Heart left ventricle (tissue), 16 donors: ENCODE data around the gene RAB40C. TPM values are rescaled to one million over a fixed set of nuclear protein-coding genes. Genes with fewer than 3 reads are reported as not detected.

Experiments used
- ATAC-seq, 4 donors: fragments of 200-7000 bp; cut with Tn5 transposase; one replicate each; pipeline ENCODE4 v1.9.1; 2020 to 2022; ENCODE audit warnings: moderate library complexity in 4 of 4, mild to moderate bottlenecking in 3 of 4, moderate number of reproducible peaks in 1 of 4
- DNase-seq, 5 donors: peaks; one replicate each; pipeline ENCODE4 v3.0.0-alpha.2; 2020
- H3K27ac ChIP-seq, 12 donors: fragments of 200-600 bp; sonication (generic) in 4 of 12; one replicate each; pipeline versions ENCODE4 v1.5.0 to v1.8.0; 2016 to 2022; ENCODE audit warnings: mild to moderate bottlenecking in 2 of 12
- H3K27me3 ChIP-seq, 9 donors: fragments of 200-600 bp; sonication (generic) in 2 of 9; one replicate each; pipeline versions ENCODE4 v1.5.1 to v1.8.0; 2016 to 2022; ENCODE audit warnings: mild to moderate bottlenecking in 3 of 9
- H3K36me3 ChIP-seq, 9 donors: fragments of 200-600 bp; sonication (generic) in 2 of 9; one replicate each; pipeline versions ENCODE4 v1.5.0 to v1.8.0; 2018 to 2022; ENCODE audit warnings: mild to moderate bottlenecking in 2 of 9
- H3K4me1 ChIP-seq, 12 donors: fragments of 200-600 bp; sonication (generic) in 4 of 12; one replicate each; pipeline versions ENCODE4 v1.5.0 to v1.8.0; 2016 to 2022; ENCODE audit warnings: mild to moderate bottlenecking in 3 of 12
- H3K4me3 ChIP-seq, 12 donors: fragments of 200-600 bp; sonication (generic) in 4 of 12; one replicate each; pipeline versions ENCODE4 v1.5.0 to v1.8.0; 2017 to 2022; ENCODE audit warnings: mild to moderate bottlenecking in 9 of 12, moderate library complexity in 4 of 12
- H3K9me3 ChIP-seq, 12 donors: fragments of 200-600 bp; sonication (generic) in 4 of 12; one replicate each; pipeline versions ENCODE4 v1.5.0 to v1.8.0; 2016 to 2022; ENCODE audit warnings: mild to moderate bottlenecking in 1 of 12
- POLR2A ChIP-seq, 2 donors: fragments of 450-650 bp; IDR thresholded peaks; one replicate each; pipeline ENCODE4 v1.6.1; 2017; ENCODE audit warnings: antibody characterized with exemption in 2 of 2, mild to moderate bottlenecking in 2 of 2, moderate library complexity in 2 of 2
- WGBS, 4 donors: extraction: QIAGEN DNeasy Blood & Tissue Kit in 2 of 4; methylation state at CpG; one replicate each; pipeline versions ENCODE4 v1.1.5 to v1.1.7; 2013 to 2018; 5-methylcytosine and 5-hydroxymethylcytosine counted together
- intact Hi-C, 10 donors: fragments of 100-400 bp; cut with DNase I; formaldehyde crosslinking; loops; one replicate each; pipeline versions ENCODE4 v1.11.1 to v1.14.2; 2022
- polyA plus RNA-seq, 2 donors: library from polyadenylated mRNA; stranded (reverse); fragments of 200-250 nt; gene quantifications; one replicate each; pipeline ENCODE4 v1.2.3, GENCODE V29; 2013
- total RNA-seq, 9 donors: library from RNA; depleted of rRNA in 2 of 9; stranded (reverse); fragments of >200 nt in 2 of 9; fragmentation: NEBNext Ultra II Directional in 3 of 9; extraction: Animal tissue kit (Norgen Biotek cat#: 25700) in 3 of 9; gene quantifications; one replicate each; pipeline versions ENCODE4 v1.1.0 to v1.2.4, GENCODE V29; 2016 to 2023
- TF ChIP-seq, protein P1 (sequence below), 12 donors: fragments of 200-600 bp; sonication (generic) in 4 of 12; IDR thresholded peaks; one replicate each; pipeline versions ENCODE4 v1.5.0 to v1.8.0; 2018 to 2022; ENCODE audit warnings: antibody characterized with exemption in 12 of 12, mild to moderate bottlenecking in 5 of 12
- donor health status: ischemic (EF 13 %, LVEDD 7.1; RV severe dilation, severe dysfunction).
- donor health status: healthy with polysubstance abuse.
- donor health status: DM: no; HTN: yes; CAD: no.
- donor health status: DM: no; HTN: no; CAD: no.
- donor health status: ischemic (EF 25% LVEDD 6.9; RV normal size, moderate dysfunction).
- donor health status: ischemic (EF 25% LVEDD 5.7; RV mildly dilated, moderate dysfunction).
- donor health status: healthy.
- donor health status: DM: yes; HTN: yes; CAD: no.
- donor health status: ischemic (EF 35%, LVEDD 5.7; RV mildly dilated, moderate dysfunction).
- donor health status: nonischemic (EF 11% LVEDD 7.7; RV severe dilation, severe dysfunction).
- donor health status: DM: yes; HTN: yes; CAD: no.
- donor health status: PGD.
- donor health status: ischemic (EF 29% LVEDD 5.4; RV normal size, mild dysfunction).
- donor health status: nonischemic (EF 23%, LVEDD 6.1; RV moderate dilation, normal function).

The RAB40C gene
- total and polyA plus RNA-seq, 11 donors = 10.2 to 22.0 (median 12.8) TPM

GRCh38 chr16:574021-574760 lies 15.7 kb upstream of the RAB40C start:
- peaks cover 0 to 23% (median 17%) of the 10 kb centered on the region in 9 donors for H3K36me3 ChIP-seq
- peaks cover 0 to 15% (median 8%) of the 10 kb centered on the region in 12 donors for H3K4me1 ChIP-seq
- no peak overlapping the region for H3K4me3 ChIP-seq
- intact Hi-C loops = no loop called here
- no peak for ATAC-seq
- no peaks in the 10 kb centered on the region for H3K27me3 ChIP-seq
- no peak for DNase-seq
- WGBS, 4 donors = 93 to 95% (median 95%) methylated on average over 26 to 46 of the region's 46 CpGs
- H3K9me3 ChIP-seq = no peaks in the 10 kb centered on the region
- no peak overlapping the region for H3K27ac ChIP-seq
- TF ChIP-seq, protein P1, sequence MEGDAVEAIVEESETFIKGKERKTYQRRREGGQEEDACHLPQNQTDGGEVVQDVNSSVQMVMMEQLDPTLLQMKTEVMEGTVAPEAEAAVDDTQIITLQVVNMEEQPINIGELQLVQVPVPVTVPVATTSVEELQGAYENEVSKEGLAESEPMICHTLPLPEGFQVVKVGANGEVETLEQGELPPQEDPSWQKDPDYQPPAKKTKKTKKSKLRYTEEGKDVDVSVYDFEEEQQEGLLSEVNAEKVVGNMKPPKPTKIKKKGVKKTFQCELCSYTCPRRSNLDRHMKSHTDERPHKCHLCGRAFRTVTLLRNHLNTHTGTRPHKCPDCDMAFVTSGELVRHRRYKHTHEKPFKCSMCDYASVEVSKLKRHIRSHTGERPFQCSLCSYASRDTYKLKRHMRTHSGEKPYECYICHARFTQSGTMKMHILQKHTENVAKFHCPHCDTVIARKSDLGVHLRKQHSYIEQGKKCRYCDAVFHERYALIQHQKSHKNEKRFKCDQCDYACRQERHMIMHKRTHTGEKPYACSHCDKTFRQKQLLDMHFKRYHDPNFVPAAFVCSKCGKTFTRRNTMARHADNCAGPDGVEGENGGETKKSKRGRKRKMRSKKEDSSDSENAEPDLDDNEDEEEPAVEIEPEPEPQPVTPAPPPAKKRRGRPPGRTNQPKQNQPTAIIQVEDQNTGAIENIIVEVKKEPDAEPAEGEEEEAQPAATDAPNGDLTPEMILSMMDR (IDR thresholded peaks at IDR 0.05) = no peak
- TF ChIP-seq POLR2A (IDR thresholded peaks at IDR 0.05) = no peak

- no peak overlapping the region for H3K4me3 ChIP-seq
- WGBS, 4 donors = 88 to 94% (median 92%) methylated on average over 23 to 36 of the region's 36 CpGs
- H3K4me1 ChIP-seq = peaks cover 0 to 11% (median 3%) of the 10 kb centered on the region in 12 donors
- H3K27me3 ChIP-seq = no peaks in the 10 kb centered on the region
- ATAC-seq (no peak), DNase-seq (peak in 1 of 5 donors; percentile 62)
- no peak for TF ChIP-seq POLR2A (IDR thresholded peaks at IDR 0.05)
- TF ChIP-seq, protein P1 (IDR thresholded peaks at IDR 0.05) = no peak
- intact Hi-C loops = loop anchor here in 2 of 10 donors (5.0 kb wide), 2 partner anchors 52 to 87 kb away; no protein-coding TSS in a partner anchor
- no peaks in the 10 kb centered on the region for H3K9me3 ChIP-seq
- H3K36me3 ChIP-seq = peaks cover 0 to 25% (median 17%) of the 10 kb centered on the region in 9 donors
- H3K27ac ChIP-seq = no peak overlapping the region
Measured at GRCh38 chr16:575354-576196, 14.3 kb upstream of the RAB40C start.

DNA sequence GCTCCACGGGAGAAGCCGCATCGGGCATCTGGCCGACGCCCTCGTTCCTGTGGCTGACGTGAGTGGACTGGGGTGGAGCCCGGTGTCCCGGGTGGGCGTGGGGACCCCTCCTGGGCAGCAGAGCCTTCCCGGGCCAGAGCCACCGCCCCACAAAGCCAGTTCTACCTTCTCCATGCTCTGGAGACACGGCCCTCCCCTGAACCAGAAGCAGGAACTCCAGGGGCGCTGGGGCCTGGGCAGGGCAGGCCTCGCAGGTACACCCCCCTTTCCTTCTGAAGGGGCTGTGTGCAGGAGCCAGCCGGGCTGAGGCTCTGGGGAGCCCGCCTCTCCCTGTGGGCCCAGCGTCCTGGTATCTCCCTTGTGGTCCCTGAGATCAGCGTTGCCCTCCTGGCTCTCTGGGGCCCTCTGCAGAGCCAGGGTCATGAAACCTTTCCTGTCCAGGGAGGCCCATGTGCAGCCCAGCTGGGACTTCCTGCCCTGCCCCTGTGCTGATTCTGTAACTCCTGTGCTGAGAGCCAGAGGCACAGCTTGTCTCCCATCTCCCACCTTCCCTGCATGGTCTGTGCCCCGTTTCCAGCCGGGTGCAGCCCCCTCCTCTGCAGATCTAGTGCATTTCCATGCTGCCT lies 13.6 kb upstream of the RAB40C start:
- TF ChIP-seq, protein P1 (IDR thresholded peaks at IDR 0.05) = no peak
- no peak for TF ChIP-seq POLR2A (IDR thresholded peaks at IDR 0.05)
- no peaks in the 10 kb centered on the region for H3K9me3 ChIP-seq
- intact Hi-C loops = loop anchor here in 2 of 10 donors (5.0 kb wide), 2 partner anchors 51 to 86 kb away; no protein-coding TSS in a partner anchor
- peaks cover 0 to 31% (median 17%) of the 10 kb centered on the region in 9 donors for H3K36me3 ChIP-seq
- WGBS, 4 donors = 70 to 85% (median 81%) methylated on average over 6 to 21 of the region's 21 CpGs
- no peak for ATAC-seq
- H3K4me1 ChIP-seq = peaks cover 0 to 9% (median 0%) of the 10 kb centered on the region in 12 donors
- no peak overlapping the region for H3K4me3 ChIP-seq
- no peaks in the 10 kb centered on the region for H3K27me3 ChIP-seq
- no peak overlapping the region for H3K27ac ChIP-seq
- no peak for DNase-seq
